ENCODE results near the gene NAT16. TPM values are rescaled to one million over a fixed set of nuclear protein-coding genes. Genes with fewer than 3 reads are reported as not detected.
A peak's percentile ranks its signal among the peaks of the same experiment; 100 is the strongest.

NAT16 gene
- total and polyA plus RNA-seq, 10 of the 15 experiments (the other 5 are each of a cell fraction or from before 2014, with no cell fraction given), result not detected

GRCh38 chr7:101217388-101218235 is 37.5 kb upstream of the NAT16 start, which contains the start of the genes PLOD3 and ZNHIT1 (continued):
- no peak for TF ChIP-seq ZBED1 (IDR thresholded peaks at IDR 0.05; ENCODE audit: borderline replicate concordance)
- no peak for TF ChIP-seq ZBTB4 (CRISPR knock-in tag; IDR thresholded peaks at IDR 0.05)
- TF ChIP-seq MEF2A (IDR thresholded peaks at IDR 0.05; ENCODE audit: insufficient read depth, low read depth, low read length), result no peak
- TF ChIP-seq PML (IDR thresholded peaks at IDR 0.05; ENCODE audit: low read length), result no peak
- TF ChIP-seq ZNF384 (IDR thresholded peaks at IDR 0.05; ENCODE audit: borderline replicate concordance, low read depth, low read length), result no peak
- TF ChIP-seq IRF3 (IDR thresholded peaks at IDR 0.05), result no peak
- peak in 1 of 2 experiments; percentile 45; a peak in 1 of 4 replicates for TF ChIP-seq SRF (IDR thresholded peaks at IDR 0.05; ENCODE audit: low read depth in 2 of 2, low read length in 2 of 2)
- TF ChIP-seq FOXM1 (IDR thresholded peaks at IDR 0.05; ENCODE audit: low read depth, low read length), result no peak
- TF ChIP-seq POLR2AphosphoS5 (IDR thresholded peaks at IDR 0.05; ENCODE audit: low read length), result peak; percentile 42; the same call in 1 of the 2 replicates
- no peak for TF ChIP-seq SMC3 (IDR thresholded peaks at IDR 0.05; ENCODE audit: borderline replicate concordance, low read length)
- 0 out of 2 replicates have a peak, but pooled peaks have one; percentile 32 for TF ChIP-seq POLR2AphosphoS2 (IDR thresholded peaks at IDR 0.05; ENCODE audit: low read depth, low read length)
- TF ChIP-seq CHD2 (IDR thresholded peaks at IDR 0.05; ENCODE audit: borderline replicate concordance, low read depth, low read length), result peak; percentile 26; the same call in 1 of the 2 replicates
- no peak for TF ChIP-seq USF2 (IDR thresholded peaks at IDR 0.05; ENCODE audit: borderline replicate concordance, low read depth, low read length)
- peak; percentile 60 for TF ChIP-seq SKIL (IDR thresholded peaks at IDR 0.05; ENCODE audit: low read depth, poor library complexity, severe bottlenecking)
- no peak for TF ChIP-seq CBX5 (IDR thresholded peaks at IDR 0.05; ENCODE audit: low read depth)
- 0 out of 2 replicates have a peak, but pooled peaks have one; percentile 9 for TF ChIP-seq BCL11A (IDR thresholded peaks at IDR 0.05; ENCODE audit: low read depth, low read length)
- no peak for TF ChIP-seq ATF2 (IDR thresholded peaks at IDR 0.05; ENCODE audit: low read length)
- TF ChIP-seq RAD51 (IDR thresholded peaks at IDR 0.05), result no peak
- TF ChIP-seq SUZ12 (IDR thresholded peaks at IDR 0.05; ENCODE audit: unreplicated experiment), result no peak

Measured in GM12878 (cell line).